Skeletal muscle tissue (tissue), 4 donors: Measurements from ENCODE around the gene ETV5. TPM values are rescaled to one million over a fixed set of nuclear protein-coding genes. Genes with fewer than 3 reads are reported as not detected.

Experiments used
- H3K27ac ChIP-seq: one replicate; pipeline ENCODE4 v1.7.0; 2013; ENCODE audit warnings: mild to moderate bottlenecking, low read depth, low read length, inconsistent platforms
- H3K27me3 ChIP-seq, 3 donors: one replicate each; pipeline ENCODE4 v1.7.0; 2013; ENCODE audit warnings: low read length in 3 of 3; ENCODE audit not compliant: control insufficient read depth in 3 of 3, insufficient read depth in 3 of 3
- H3K36me3 ChIP-seq, 3 donors: one replicate each; pipeline ENCODE4 v1.7.0; 2013; ENCODE audit warnings: low read length in 3 of 3; ENCODE audit not compliant: control insufficient read depth in 3 of 3, insufficient read depth in 3 of 3
- H3K4me1 ChIP-seq, 3 donors: one replicate each; pipeline ENCODE4 v1.7.0; 2013; ENCODE audit warnings: low read length in 3 of 3, mild to moderate bottlenecking in 3 of 3; ENCODE audit not compliant: control insufficient read depth in 3 of 3, insufficient read depth in 3 of 3
- H3K4me3 ChIP-seq, 3 donors: one replicate each; pipeline ENCODE4 v1.7.0; 2013; ENCODE audit warnings: low read length in 3 of 3
- H3K9ac ChIP-seq, 3 donors: one replicate each; pipeline ENCODE4 v1.7.0; 2013; ENCODE audit warnings: low read length in 3 of 3, mild to moderate bottlenecking in 3 of 3, moderate library complexity in 2 of 3, low read depth in 1 of 3
- H3K9me3 ChIP-seq, 3 donors: one replicate each; pipeline ENCODE4 v1.7.0; 2013; ENCODE audit warnings: low read length in 3 of 3; ENCODE audit not compliant: control insufficient read depth in 3 of 3
- total RNA-seq: library from RNA; depleted of rRNA; stranded (reverse); fragments of >200 nt; gene quantifications from one replicate; pipeline ENCODE4 v1.2.3, GENCODE V29; 2014
- donor health status: Osteomylitis.

ETV5 gene
- total RNA-seq, 1 donor from 2014 or later = 18.8 TPM

GRCh38 chr3:186057594-186057993 is 51.3 kb downstream of the ETV5 start:
- Histone ChIP-seq H3K27me3 (no peaks in the 10 kb centered on the region), H3K36me3 (no peaks in the 10 kb centered on the region), H3K4me3 (no peak overlapping the region), H3K9ac (no peak overlapping the region), H3K4me1 (no peaks in the 10 kb centered on the region), H3K9me3 (no peaks in the 10 kb centered on the region), H3K27ac (no peak overlapping the region)

GRCh38 chr3:186054792-186055352 is 54.0 kb downstream of the ETV5 start:
- Histone ChIP-seq H3K27ac (no peak overlapping the region), H3K27me3 (no peaks in the 10 kb centered on the region), H3K9ac (no peak overlapping the region), H3K9me3 (no peaks in the 10 kb centered on the region), H3K4me3 (no peak overlapping the region), H3K36me3 (peaks cover 0 to 6% (median 2%) of the 10 kb centered on the region in 3 donors), H3K4me1 (no peaks in the 10 kb centered on the region)

GRCh38 chr3:186053954-186054791 is 54.7 kb downstream of the ETV5 start:
- H3K4me3 ChIP-seq = no peak overlapping the region
- H3K4me1 ChIP-seq = no peaks in the 10 kb centered on the region
- no peaks in the 10 kb centered on the region for H3K27me3 ChIP-seq
- H3K9ac ChIP-seq = no peak overlapping the region
- H3K9me3 ChIP-seq = no peaks in the 10 kb centered on the region
- no peak overlapping the region for H3K27ac ChIP-seq
- peaks cover 0 to 6% (median 4%) of the 10 kb centered on the region in 3 donors for H3K36me3 ChIP-seq

- no peak overlapping the region for H3K9ac ChIP-seq
- no peaks in the 10 kb centered on the region for H3K4me1 ChIP-seq
- no peak overlapping the region for H3K4me3 ChIP-seq
- peaks cover 0 to 10% (median 6%) of the 10 kb centered on the region in 3 donors for H3K36me3 ChIP-seq
- H3K9me3 ChIP-seq = no peaks in the 10 kb centered on the region
- H3K27ac ChIP-seq = no peak overlapping the region
- peaks cover 0 to 5% (median 0%) of the 10 kb centered on the region in 3 donors for H3K27me3 ChIP-seq
Measured at GRCh38 chr3:186052096-186052840, 56.6 kb downstream of the ETV5 start.

GRCh38 chr3:186049001-186049400 is 59.9 kb downstream of the ETV5 start:
- Histone ChIP-seq H3K4me3 (no peak overlapping the region), H3K36me3 (peaks cover 0 to 10% (median 6%) of the 10 kb centered on the region in 3 donors), H3K9me3 (no peaks in the 10 kb centered on the region), H3K4me1 (no peaks in the 10 kb centered on the region), H3K9ac (no peak overlapping the region), H3K27me3 (peaks cover 0 to 11% (median 6%) of the 10 kb centered on the region in 3 donors), H3K27ac (no peak overlapping the region)

GRCh38 chr3:186048119-186048518 is 60.8 kb downstream of the ETV5 start:
- Histone ChIP-seq H3K9ac (no peak overlapping the region), H3K4me1 (no peaks in the 10 kb centered on the region), H3K36me3 (peaks cover 0 to 10% (median 6%) of the 10 kb centered on the region in 3 donors), H3K27me3 (peaks cover 0 to 11% (median 6%) of the 10 kb centered on the region in 3 donors), H3K4me3 (no peak overlapping the region), H3K9me3 (no peaks in the 10 kb centered on the region), H3K27ac (no peak overlapping the region)

GRCh38 chr3:186046838-186047237 is 62.1 kb downstream of the ETV5 start:
- H3K27me3 ChIP-seq = peaks cover 0 to 11% (median 6%) of the 10 kb centered on the region in 3 donors
- peaks cover 0 to 10% (median 4%) of the 10 kb centered on the region in 3 donors for H3K36me3 ChIP-seq
- H3K4me1 ChIP-seq = no peaks in the 10 kb centered on the region
- H3K4me3 ChIP-seq = no peak overlapping the region
- no peak overlapping the region for H3K27ac ChIP-seq
- no peak overlapping the region for H3K9ac ChIP-seq
- H3K9me3 ChIP-seq = no peaks in the 10 kb centered on the region

- Histone ChIP-seq H3K4me3 (no peak overlapping the region), H3K9ac (no peak overlapping the region), H3K9me3 (no peaks in the 10 kb centered on the region), H3K27ac (no peak overlapping the region), H3K36me3 (peaks cover 0 to 8% (median 0%) of the 10 kb centered on the region in 3 donors), H3K27me3 (peaks cover 0 to 11% (median 6%) of the 10 kb centered on the region in 3 donors), H3K4me1 (no peaks in the 10 kb centered on the region)
Measured at GRCh38 chr3:186044968-186045367, 63.9 kb downstream of the ETV5 start.

- H3K9ac ChIP-seq = no peak overlapping the region
- H3K4me3 ChIP-seq = no peak overlapping the region
- H3K9me3 ChIP-seq = no peaks in the 10 kb centered on the region
- no peaks in the 10 kb centered on the region for H3K4me1 ChIP-seq
- H3K27ac ChIP-seq = no peak overlapping the region
- peaks cover 0 to 8% (median 0%) of the 10 kb centered on the region in 3 donors for H3K36me3 ChIP-seq
- peaks cover 0 to 11% (median 6%) of the 10 kb centered on the region in 3 donors for H3K27me3 ChIP-seq
Measured at GRCh38 chr3:186044427-186044826, 64.5 kb downstream of the ETV5 start.
